Neural cell (in vitro differentiated cells): ENCODE data around the gene ANGPTL7. TPM values are rescaled to one million over a fixed set of nuclear protein-coding genes. Genes with fewer than 3 reads are reported as not detected.

Experiments
- H2AFZ ChIP-seq: fragments of 200-600, 300-800 bp; sonication (generic), shearing (Covaris generic); 2 replicates; pipeline ENCODE4 v1.6.0; 2014; ENCODE audit warnings: low read depth, mild to moderate bottlenecking, antibody characterized with exemption, low read length, moderate library complexity
- H3F3A ChIP-seq: fragments of 200-600 bp; shearing (Covaris generic); 2 replicates; pipeline ENCODE4 v1.6.1; 2016; ENCODE audit warnings: mild to moderate bottlenecking, moderate library complexity, mixed read lengths, antibody characterized with exemption, low read length; ENCODE audit not compliant: insufficient read depth, poor library complexity, severe bottlenecking
- H3K27ac ChIP-seq: fragments of 200-600, 300-800 bp; sonication (generic), shearing (Covaris generic); 2 replicates; pipeline ENCODE4 v1.5.1; 2014; ENCODE audit warnings: mild to moderate bottlenecking, low read length, moderate library complexity
- H3K27me3 ChIP-seq: fragments of 300-800, 200-600 bp; sonication (generic), shearing (Covaris generic); 2 replicates; pipeline ENCODE4 v1.6.0; 2014; ENCODE audit warnings: mild to moderate bottlenecking, low read depth, low read length, moderate library complexity; ENCODE audit not compliant: insufficient read depth
- H3K36me3 ChIP-seq: fragments of 300-800, 200-600 bp; sonication (generic), shearing (Covaris generic); 2 replicates; pipeline ENCODE4 v1.5.1; 2014; ENCODE audit warnings: mild to moderate bottlenecking, antibody characterized with exemption, low read length, moderate library complexity; ENCODE audit not compliant: insufficient read depth
- H3K4me2 ChIP-seq: fragments of 300-800, 200-600 bp; sonication (generic), shearing (Covaris generic); 2 replicates; pipeline ENCODE4 v1.6.0; 2014; ENCODE audit warnings: mild to moderate bottlenecking, low read length
- H3K4me3 ChIP-seq: fragments of 300-800, 200-600 bp; sonication (generic), shearing (Covaris generic); 2 replicates; pipeline ENCODE4 v1.5.1; 2014; ENCODE audit warnings: mild to moderate bottlenecking, low read length, moderate library complexity
- H3K79me2 ChIP-seq: fragments of 200-600 bp; shearing (Covaris generic); replicated peaks from 2 replicates; pipeline ENCODE4 v1.6.0; 2014; ENCODE audit warnings: mild to moderate bottlenecking, low read length, moderate library complexity; ENCODE audit not compliant: insufficient read depth
- H3K9ac ChIP-seq: fragments of 300-800, 200-600 bp; sonication (generic), shearing (Covaris generic); 2 replicates; pipeline ENCODE4 v1.6.1; 2016; ENCODE audit warnings: mild to moderate bottlenecking, low read length, mixed read lengths
- H3K9me2 ChIP-seq: fragments of 200-600 bp; shearing (Covaris generic); 2 replicates; pipeline ENCODE4 v1.6.1; 2016; ENCODE audit warnings: mild to moderate bottlenecking, low read length, mixed read lengths; ENCODE audit not compliant: insufficient read depth
- H3K9me3 ChIP-seq: fragments of 200-600, 300-800 bp; sonication (generic), shearing (Covaris generic); 2 replicates; pipeline ENCODE4 v1.6.1; 2016; ENCODE audit warnings: mild to moderate bottlenecking, mixed run types, low read length, moderate library complexity, mixed read lengths
- H4K20me1 ChIP-seq: fragments of 200-600 bp; shearing (Covaris generic); 2 replicates; pipeline ENCODE4 v1.6.1; 2016; ENCODE audit warnings: mild to moderate bottlenecking, mixed run types; ENCODE audit not compliant: insufficient read depth
- EP300 ChIP-seq: fragments of 450-650 bp; conservative IDR thresholded peaks from 2 replicates; pipeline ENCODE4 v1.6.1; 2014; ENCODE audit warnings: antibody characterized with exemption, mild to moderate bottlenecking, moderate library complexity; ENCODE audit not compliant: poor library complexity, severe bottlenecking
- EZH2 ChIP-seq: fragments of 200-600, 300-800 bp; shearing (Covaris generic), sonication (generic); IDR thresholded peaks from 2 replicates; pipeline ENCODE4 v1.6.1; 2014; ENCODE audit warnings: antibody characterized with exemption, low read length, borderline replicate concordance, mild to moderate bottlenecking; ENCODE audit not compliant: insufficient read depth, poor library complexity, severe bottlenecking
- MXI1 ChIP-seq: fragments of 450-650 bp; conservative IDR thresholded peaks from 2 replicates; pipeline ENCODE4 v1.6.1; 2014; ENCODE audit warnings: antibody characterized with exemption, mild to moderate bottlenecking; ENCODE audit not compliant: poor library complexity, severe bottlenecking
- POLR2AphosphoS5 ChIP-seq: IDR thresholded peaks from 2 replicates; pipeline ENCODE4 v1.6.1; 2012
- RAD21 ChIP-seq: fragments of 450-650 bp; conservative IDR thresholded peaks from 2 replicates; pipeline ENCODE4 v1.6.1; 2014; ENCODE audit warnings: antibody characterized with exemption, mild to moderate bottlenecking, moderate library complexity
- REST ChIP-seq: IDR thresholded peaks from 2 replicates; pipeline ENCODE4 v1.6.1; 2012; ENCODE audit warnings: borderline replicate concordance
- SMC3 ChIP-seq: fragments of 450-650 bp; conservative IDR thresholded peaks from 2 replicates; pipeline ENCODE4 v1.6.1; 2014; ENCODE audit warnings: antibody characterized with exemption, mild to moderate bottlenecking, moderate library complexity; ENCODE audit not compliant: poor library complexity
- TAF1 ChIP-seq: IDR thresholded peaks from 2 replicates; pipeline ENCODE4 v1.6.1; 2012; ENCODE audit warnings: low read depth
- polyA plus RNA-seq: library from polyadenylated mRNA; depleted of rRNA; stranded (reverse); fragments of >200 nt; gene quantifications from 2 replicates; pipeline ENCODE4 v1.2.3, GENCODE V29; 2014
- TF ChIP-seq, protein P1 (sequence below): fragments of 450-650 bp; IDR thresholded peaks from 2 replicates; pipeline ENCODE4 v1.5.1; 2014; ENCODE audit warnings: antibody characterized with exemption, mild to moderate bottlenecking, moderate library complexity; ENCODE audit not compliant: poor library complexity, severe bottlenecking

The ANGPTL7 gene
- polyA plus RNA-seq, 1 donor from 2014 or later, result not detected

- Histone ChIP-seq H3K27ac (no peak overlapping the region), H3K4me2 (no peak overlapping the region), H3K36me3 (peaks cover 4% of the 10 kb centered on the region), H3K9me2 (no peaks in the 10 kb centered on the region), H2AFZ (no peak overlapping the region), H4K20me1 (no peaks in the 10 kb centered on the region), H3K4me3 (no peak overlapping the region), H3F3A (no peaks in the 10 kb centered on the region), H3K27me3 (no peaks in the 10 kb centered on the region), H3K9me3 (no peaks in the 10 kb centered on the region), H3K79me2 (no peaks in the 10 kb centered on the region), H3K9ac (no peak overlapping the region)
- TF ChIP-seq REST (no peak), MXI1 (no peak), EZH2 (no peak), SMC3 (no peak)
These were observed 22.9 kb downstream of the ANGPTL7 start for GRCh38 chr1:11211925-11212587.

GRCh38 chr1:11214698-11215380, 25.7 kb downstream of the ANGPTL7 start:
- H3K27me3 ChIP-seq, result no peaks in the 10 kb centered on the region
- H4K20me1 ChIP-seq, result no peaks in the 10 kb centered on the region
- no peak overlapping the region for H3K4me2 ChIP-seq
- H3F3A ChIP-seq, result no peaks in the 10 kb centered on the region
- no peaks in the 10 kb centered on the region for H3K9me2 ChIP-seq
- no peak overlapping the region for H2AFZ ChIP-seq
- TF ChIP-seq REST (no peak), POLR2AphosphoS5 (no peak), RAD21 (no peak), TAF1 (no peak), SMC3 (no peak), EP300 (no peak), EZH2 (no peak), MXI1 (no peak)
- TF ChIP-seq, protein P1, sequence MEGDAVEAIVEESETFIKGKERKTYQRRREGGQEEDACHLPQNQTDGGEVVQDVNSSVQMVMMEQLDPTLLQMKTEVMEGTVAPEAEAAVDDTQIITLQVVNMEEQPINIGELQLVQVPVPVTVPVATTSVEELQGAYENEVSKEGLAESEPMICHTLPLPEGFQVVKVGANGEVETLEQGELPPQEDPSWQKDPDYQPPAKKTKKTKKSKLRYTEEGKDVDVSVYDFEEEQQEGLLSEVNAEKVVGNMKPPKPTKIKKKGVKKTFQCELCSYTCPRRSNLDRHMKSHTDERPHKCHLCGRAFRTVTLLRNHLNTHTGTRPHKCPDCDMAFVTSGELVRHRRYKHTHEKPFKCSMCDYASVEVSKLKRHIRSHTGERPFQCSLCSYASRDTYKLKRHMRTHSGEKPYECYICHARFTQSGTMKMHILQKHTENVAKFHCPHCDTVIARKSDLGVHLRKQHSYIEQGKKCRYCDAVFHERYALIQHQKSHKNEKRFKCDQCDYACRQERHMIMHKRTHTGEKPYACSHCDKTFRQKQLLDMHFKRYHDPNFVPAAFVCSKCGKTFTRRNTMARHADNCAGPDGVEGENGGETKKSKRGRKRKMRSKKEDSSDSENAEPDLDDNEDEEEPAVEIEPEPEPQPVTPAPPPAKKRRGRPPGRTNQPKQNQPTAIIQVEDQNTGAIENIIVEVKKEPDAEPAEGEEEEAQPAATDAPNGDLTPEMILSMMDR, result no peak
- H3K79me2 ChIP-seq, result no peaks in the 10 kb centered on the region
- no peak overlapping the region for H3K9ac ChIP-seq
- no peak overlapping the region for H3K27ac ChIP-seq
- no peak overlapping the region for H3K4me3 ChIP-seq
- no peaks in the 10 kb centered on the region for H3K9me3 ChIP-seq
- peaks cover 4% of the 10 kb centered on the region for H3K36me3 ChIP-seq
